Liver (tissue), 3 donors: Measurements from ENCODE around the gene OSBPL5.

ENCODE experiments used
- ATF3 ChIP-seq: IDR thresholded peaks from 2 replicates; pipeline ENCODE4 v1.6.1; 2016; ENCODE audit warnings: antibody characterized with exemption
- CTCF ChIP-seq: fragments of 150-350 bp; IDR thresholded peaks from 2 replicates; pipeline ENCODE4 v1.5.1; 2017; ENCODE audit warnings: improper control_type of control experiment, low read depth, low read length; ENCODE audit not compliant: missing input control
- HNF4A ChIP-seq, 2 donors: conservative IDR thresholded peaks; 2 replicates each; pipeline ENCODE4 v1.6.1; 2016; ENCODE audit warnings: antibody characterized with exemption in 2 of 2, mild to moderate bottlenecking in 2 of 2
- JUND ChIP-seq, 2 donors: IDR thresholded peaks; 2 replicates each; pipeline ENCODE4 v1.6.1; 2016; ENCODE audit warnings: antibody characterized with exemption in 2 of 2
- MAX ChIP-seq: IDR thresholded peaks from 2 replicates; pipeline ENCODE4 v1.6.1; 2016; ENCODE audit warnings: antibody characterized with exemption
- SP1 ChIP-seq: IDR thresholded peaks from 2 replicates; pipeline ENCODE4 v1.6.1; 2018; ENCODE audit warnings: antibody characterized with exemption, mild to moderate bottlenecking
- TF ChIP-seq, protein P1 (sequence below): IDR thresholded peaks from 2 replicates; pipeline ENCODE4 v1.6.1; 2016; ENCODE audit warnings: antibody characterized with exemption, mild to moderate bottlenecking
- donor health status: healthy.
- donor health status: healthy.

DNA sequence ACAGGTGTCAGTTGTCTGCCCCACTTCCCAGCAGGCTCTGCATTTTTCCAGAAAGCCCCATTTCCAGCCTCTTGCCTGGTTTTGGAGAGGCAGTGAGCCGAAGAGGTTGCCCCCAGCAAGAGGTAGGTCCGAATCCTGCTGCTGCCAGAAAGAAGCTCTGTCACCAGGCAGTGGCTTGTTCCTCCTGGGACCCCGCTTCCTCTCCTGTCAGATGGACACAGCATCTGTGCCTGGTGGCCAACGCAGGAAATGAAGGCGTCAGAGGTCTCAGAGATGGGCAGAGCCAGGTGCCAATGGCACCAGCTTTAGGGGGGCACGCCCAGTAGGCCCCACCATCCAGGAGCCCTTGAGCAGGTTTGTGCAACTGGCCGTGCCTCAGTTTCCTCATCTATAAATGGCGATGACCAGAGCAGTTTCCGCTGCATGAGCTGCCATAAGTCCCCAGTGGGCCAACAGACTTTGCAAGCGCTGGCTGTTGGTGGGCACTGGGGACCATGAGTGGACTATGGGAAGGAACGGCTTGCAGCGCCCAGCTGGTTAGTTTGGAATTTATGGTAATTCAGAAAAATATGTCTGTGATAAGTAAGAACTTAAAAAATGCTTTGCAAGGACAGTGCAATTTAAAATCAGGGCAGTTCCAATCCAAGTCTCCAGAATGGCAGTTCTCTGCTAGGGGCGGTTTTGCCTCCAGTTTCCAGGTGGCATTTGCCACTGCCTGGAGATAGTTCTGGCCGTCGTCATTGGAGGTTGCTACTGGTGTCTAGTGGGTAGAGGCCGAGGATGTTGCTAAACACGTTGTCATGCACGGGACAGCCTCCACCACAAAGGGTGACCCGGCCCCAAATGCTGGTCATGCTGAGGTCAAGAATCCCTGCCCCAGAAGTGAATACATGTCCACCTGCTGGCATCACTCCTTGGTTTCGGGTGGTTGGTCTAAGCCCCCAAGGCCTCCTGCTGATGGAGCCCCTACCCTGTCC lies 2.3 kb upstream of the OSBPL5 start:
- no peak for TF ChIP-seq CTCF
- TF ChIP-seq SP1 = no peak
- no peak for TF ChIP-seq MAX
- TF ChIP-seq, protein P1, sequence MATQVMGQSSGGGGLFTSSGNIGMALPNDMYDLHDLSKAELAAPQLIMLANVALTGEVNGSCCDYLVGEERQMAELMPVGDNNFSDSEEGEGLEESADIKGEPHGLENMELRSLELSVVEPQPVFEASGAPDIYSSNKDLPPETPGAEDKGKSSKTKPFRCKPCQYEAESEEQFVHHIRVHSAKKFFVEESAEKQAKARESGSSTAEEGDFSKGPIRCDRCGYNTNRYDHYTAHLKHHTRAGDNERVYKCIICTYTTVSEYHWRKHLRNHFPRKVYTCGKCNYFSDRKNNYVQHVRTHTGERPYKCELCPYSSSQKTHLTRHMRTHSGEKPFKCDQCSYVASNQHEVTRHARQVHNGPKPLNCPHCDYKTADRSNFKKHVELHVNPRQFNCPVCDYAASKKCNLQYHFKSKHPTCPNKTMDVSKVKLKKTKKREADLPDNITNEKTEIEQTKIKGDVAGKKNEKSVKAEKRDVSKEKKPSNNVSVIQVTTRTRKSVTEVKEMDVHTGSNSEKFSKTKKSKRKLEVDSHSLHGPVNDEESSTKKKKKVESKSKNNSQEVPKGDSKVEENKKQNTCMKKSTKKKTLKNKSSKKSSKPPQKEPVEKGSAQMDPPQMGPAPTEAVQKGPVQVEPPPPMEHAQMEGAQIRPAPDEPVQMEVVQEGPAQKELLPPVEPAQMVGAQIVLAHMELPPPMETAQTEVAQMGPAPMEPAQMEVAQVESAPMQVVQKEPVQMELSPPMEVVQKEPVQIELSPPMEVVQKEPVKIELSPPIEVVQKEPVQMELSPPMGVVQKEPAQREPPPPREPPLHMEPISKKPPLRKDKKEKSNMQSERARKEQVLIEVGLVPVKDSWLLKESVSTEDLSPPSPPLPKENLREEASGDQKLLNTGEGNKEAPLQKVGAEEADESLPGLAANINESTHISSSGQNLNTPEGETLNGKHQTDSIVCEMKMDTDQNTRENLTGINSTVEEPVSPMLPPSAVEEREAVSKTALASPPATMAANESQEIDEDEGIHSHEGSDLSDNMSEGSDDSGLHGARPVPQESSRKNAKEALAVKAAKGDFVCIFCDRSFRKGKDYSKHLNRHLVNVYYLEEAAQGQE = no peak
- no peak for TF ChIP-seq HNF4A (conservative IDR thresholded peaks at IDR 0.05)
- TF ChIP-seq JUND (IDR thresholded peaks at IDR 0.05) = no peak
- no peak for TF ChIP-seq ATF3
